CD4-positive, alpha-beta T cell (primary cell): ENCODE results near the gene CDK18. TPM values are rescaled to one million over a fixed set of nuclear protein-coding genes. Genes with fewer than 3 reads are reported as not detected.

ENCODE experiments used
- ATAC-seq: fragments of 200-7000 bp; cut with Tn5 transposase; one replicate; pipeline ENCODE4 v1.10.0; 2022; ENCODE audit warnings: mild to moderate bottlenecking; ENCODE audit not compliant: poor library complexity
- CTCF ChIA-PET: fragments of 350-600 bp; sonication (Branson Sonifier 250); formaldehyde crosslinking; loops from one replicate; lab custom pipeline; 2021; ENCODE audit warnings: antibody characterized with exemption, inconsistent platforms; lab: Charles Lee
- POLR2A ChIA-PET: fragments of 350-600 bp; sonication (Branson Sonifier 250); formaldehyde crosslinking; loops from one replicate; lab custom pipeline; 2021; ENCODE audit warnings: antibody characterized with exemption, inconsistent platforms; lab: Charles Lee
- DNase-seq, 14 experiments: peaks; one replicate each; pipeline ENCODE4 v3.0.0-alpha.2; 2013 to 2020; ENCODE audit warnings: mixed read lengths in 2 of 14
- H3K27ac ChIP-seq, 2 donors: one replicate each; pipeline versions ENCODE4 v1.5.1 to v1.7.0; 2013; ENCODE audit warnings: low read length in 2 of 2, low read depth in 1 of 2, mild to moderate bottlenecking in 1 of 2
- H3K27me3 ChIP-seq, 2 experiments: 1 replicate in 1 of 2; 2 replicates in 1 of 2; pipeline versions ENCODE4 v1.6.1 to v1.7.0; 2013; ENCODE audit warnings: low read length in 2 of 2, control low read depth in 1 of 2, mild to moderate bottlenecking in 1 of 2, moderate library complexity in 1 of 2; ENCODE audit not compliant: insufficient read depth in 2 of 2, control insufficient read depth in 1 of 2
- H3K36me3 ChIP-seq: one replicate; pipeline ENCODE4 v1.6.1; 2013; ENCODE audit warnings: low read length, control low read depth; ENCODE audit not compliant: insufficient read depth
- H3K4me1 ChIP-seq: one replicate; pipeline ENCODE4 v1.6.1; 2013; ENCODE audit warnings: low read length, control low read depth; ENCODE audit not compliant: insufficient read depth
- H3K4me3 ChIP-seq: one replicate; pipeline ENCODE4 v1.5.1; 2013; ENCODE audit warnings: mild to moderate bottlenecking, low read length, moderate library complexity
- H3K9me3 ChIP-seq, 2 experiments: 1 replicate in 1 of 2; 2 replicates in 1 of 2; pipeline versions ENCODE4 v1.6.1 to v1.7.0; 2013; ENCODE audit warnings: low read length in 2 of 2, mild to moderate bottlenecking in 2 of 2, control low read depth in 1 of 2, moderate library complexity in 1 of 2; ENCODE audit not compliant: control insufficient read depth in 1 of 2, insufficient read depth in 1 of 2
- H3K27ac Mint-ChIP-seq: one replicate; pipeline ENCODE4 v1.8.0; 2020; ENCODE audit warnings: mixed read lengths
- H3K27me3 Mint-ChIP-seq: one replicate; pipeline ENCODE4 v1.8.0; 2021; ENCODE audit warnings: mixed read lengths
- H3K36me3 Mint-ChIP-seq: one replicate; pipeline ENCODE4 v1.8.0; 2021; ENCODE audit warnings: low read depth, mixed read lengths
- H3K4me1 Mint-ChIP-seq: one replicate; pipeline ENCODE4 v1.8.0; 2021; ENCODE audit warnings: low read depth, mixed read lengths
- H3K4me3 Mint-ChIP-seq: one replicate; pipeline ENCODE4 v1.8.0; 2020; ENCODE audit warnings: mild to moderate bottlenecking, mixed read lengths
- H3K9me3 Mint-ChIP-seq: one replicate; pipeline ENCODE4 v1.8.0; 2020; ENCODE audit warnings: mixed read lengths
- CTCF ChIP-seq: fragments of 200-600 bp; IDR thresholded peaks from one replicate; pipeline ENCODE4 v1.8.0; 2022; ENCODE audit warnings: antibody characterized with exemption, mild to moderate bottlenecking
- intact Hi-C, 2 experiments: fragments of 100-400 bp; cut with DNase I in 1 of 2; cut with micrococcal nuclease in 1 of 2; formaldehyde crosslinking; loops; one replicate each; pipeline versions ENCODE4 v1.15.1 to v1.9.0; 2023 to 2025; cut with DNase I, micrococcal nuclease
- total RNA-seq, 174 experiments: library from RNA in 2 of 174; stranded (reverse) in 2 of 174; gene quantifications; one replicate each; pipeline ENCODE4 v1.2.3 and lab custom pipeline; 2021 to 2026

The CDK18 gene
- total RNA-seq, 2 experiments from 2014 or later, result 1.6 to 2.7 TPM

- peaks cover 68% of the 10 kb centered on the region for H3K27me3 Mint-ChIP-seq
- H3K4me1 ChIP-seq, result peaks cover 9% of the 10 kb centered on the region
- DNase-seq (peak in 12 of 14 experiments; percentile 13 to 72 (median 37)), ATAC-seq (peak; percentile 66)
- intact Hi-C loops, result loop anchor here (1.0 to 5.0 kb wide), 3 partner anchors 36 to 151 kb away; no protein-coding TSS in a partner anchor
- H3K27me3 ChIP-seq, result peaks cover 11 to 31% of the 10 kb centered on the region in 2 experiments
- ChIA-PET POLR2A (interaction anchor here (1.1 kb wide), 2 partner anchors 14 to 36 kb away, joined by 3 to 5 read pairs; no protein-coding TSS in a partner anchor), CTCF (interaction anchor here (0.7 to 2.2 kb wide), 5 partner anchors 15 to 134 kb away, joined by 4 to 20 read pairs (median 5); no protein-coding TSS in a partner anchor)
- no peak overlapping the region for H3K4me3 Mint-ChIP-seq
- no peak overlapping the region for H3K27ac Mint-ChIP-seq
- no peaks in the 10 kb centered on the region for H3K9me3 ChIP-seq
- peak; percentile 63 for TF ChIP-seq CTCF
- no peaks in the 10 kb centered on the region for H3K9me3 Mint-ChIP-seq
- no peaks in the 10 kb centered on the region for H3K36me3 Mint-ChIP-seq
- no peaks in the 10 kb centered on the region for H3K4me1 Mint-ChIP-seq
- no peak overlapping the region for H3K4me3 ChIP-seq
- H3K27ac ChIP-seq, result no peak overlapping the region
- H3K36me3 ChIP-seq, result no peaks in the 10 kb centered on the region
Observed at GRCh38 chr1:205488074-205488723, 16.3 kb upstream of the CDK18 start.

- H3K27ac Mint-ChIP-seq, result no peak overlapping the region
- no peak for TF ChIP-seq CTCF
- no peak for ATAC-seq
- no peaks in the 10 kb centered on the region for H3K9me3 Mint-ChIP-seq
- no peaks in the 10 kb centered on the region for H3K4me1 Mint-ChIP-seq
- no peak overlapping the region for H3K4me3 Mint-ChIP-seq
- intact Hi-C loops, result no loop called here
- H3K27me3 ChIP-seq, result peaks cover 18 to 26% of the 10 kb centered on the region in 2 experiments
- no peak for DNase-seq
- ChIA-PET POLR2A (no interaction called here), CTCF (no interaction called here)
- no peak overlapping the region for H3K27ac ChIP-seq
- no peaks in the 10 kb centered on the region for H3K4me1 ChIP-seq
- peaks cover 66% of the 10 kb centered on the region for H3K27me3 Mint-ChIP-seq
- H3K36me3 ChIP-seq, result no peaks in the 10 kb centered on the region
- H3K9me3 ChIP-seq, result no peaks in the 10 kb centered on the region
- no peaks in the 10 kb centered on the region for H3K36me3 Mint-ChIP-seq
- no peak overlapping the region for H3K4me3 ChIP-seq
Observed at GRCh38 chr1:205491794-205492193, 12.7 kb upstream of the CDK18 start.

GRCh38 chr1:205492201-205492667 lies 12.2 kb upstream of the CDK18 start:
- Histone ChIP-seq H3K27ac (no peak overlapping the region), H3K4me3 (no peak overlapping the region), H3K36me3 (no peaks in the 10 kb centered on the region), H3K27me3 (peaks cover 18 to 26% of the 10 kb centered on the region in 2 experiments), H3K4me1 (no peaks in the 10 kb centered on the region), H3K9me3 (no peaks in the 10 kb centered on the region)
- CTCF ChIA-PET, result no interaction called here
- intact Hi-C loops, result no loop called here
- ATAC-seq, result no peak
- H3K36me3 Mint-ChIP-seq, result no peaks in the 10 kb centered on the region
- POLR2A ChIA-PET, result no interaction called here
- no peaks in the 10 kb centered on the region for H3K9me3 Mint-ChIP-seq
- no peak overlapping the region for H3K27ac Mint-ChIP-seq
- no peak for DNase-seq
- peaks cover 65% of the 10 kb centered on the region for H3K27me3 Mint-ChIP-seq
- H3K4me3 Mint-ChIP-seq, result no peak overlapping the region
- TF ChIP-seq CTCF, result no peak
- no peaks in the 10 kb centered on the region for H3K4me1 Mint-ChIP-seq
